ENCODE data around the gene SLC12A8. TPM values are rescaled to one million over a fixed set of nuclear protein-coding genes. Genes with fewer than 3 reads are reported as not detected.

SLC12A8 gene
- total and polyA plus RNA-seq, 10 of the 15 experiments (the other 5 are each of a cell fraction or from before 2014, with no cell fraction given) = 2.5 to 71.6 (median 50.1) TPM

- no peak for FAIRE-seq
- Histone ChIP-seq H3K27ac (ENCODE audit: control insufficient read depth, insufficient read depth) (no peak overlapping the region), H3K36me3 (ENCODE audit: control insufficient read depth in 2 of 2, insufficient read depth in 2 of 2, low read length in 1 of 2) (no peaks in the 10 kb centered on the region), H3K9me3 (replicated peaks; ENCODE audit: control insufficient read depth, insufficient read depth, low read length) (no peaks in the 10 kb centered on the region), H3K4me2 (ENCODE audit: control insufficient read depth, insufficient read depth) (no peak overlapping the region), H3K4me1 (ENCODE audit: control insufficient read depth, insufficient read depth, low read length) (peaks cover 70% of the 10 kb centered on the region), H3K27me3 (replicated peaks in 1 of 2; ENCODE audit: control insufficient read depth in 2 of 2, insufficient read depth in 2 of 2, low read length in 1 of 2) (no peaks in the 10 kb centered on the region), H3K4me3 (no peak overlapping the region), H3K79me2 (ENCODE audit: control insufficient read depth, insufficient read depth, low read length) (peaks cover 4% of the 10 kb centered on the region), H2AFZ (ENCODE audit: control insufficient read depth, low read depth, low read length) (no peak overlapping the region), H4K20me1 (ENCODE audit: control insufficient read depth, insufficient read depth) (no peaks in the 10 kb centered on the region), H3K9ac (ENCODE audit: control insufficient read depth, insufficient read depth, low read length) (no peak overlapping the region)
- ATAC-seq = no peak
- in situ Hi-C loops (cut with MboI) = no loop called here
- ChIA-PET SMC1A (ENCODE audit: uncharacterized antibody, unreplicated experiment) (interaction anchor here (0.9 to 9.0 kb wide), 5 partner anchors 7 to 182 kb away, joined by 3 to 127 read pairs (median 4); partner anchors contain the start of gene MUC13), POLR2A (no interaction called here), RAD21 (ENCODE audit: unreplicated experiment) (interaction anchor here (1.2 to 2.3 kb wide), 2 partner anchors 8 to 182 kb away, joined by 3 to 9 read pairs; partner anchors contain the start of gene MUC13), CTCF (interaction anchor here (0.7 to 1.0 kb wide), 2 partner anchors 86 to 120 kb away, joined by 3 read pairs; no protein-coding TSS in a partner anchor)
- BruUV-seq (replicated peaks) = no TSS peak
- intact Hi-C loops (cut with micrococcal nuclease; ENCODE audit: unreplicated experiment) = no loop called here
- TF ChIP-seq MYC (IDR thresholded peaks at IDR 0.05; ENCODE audit: insufficient read depth, insufficient read length, insufficient replicate concordance, low read length, severe bottlenecking) (no peak), RUNX3 (IDR thresholded peaks at IDR 0.05; ENCODE audit: low read length) (peak; percentile 23; the same call in 1 of the 2 replicates)
- no peak for DNase-seq (ENCODE audit: low read depth, low spot score)
- WGBS (ENCODE audit: insufficient coverage, insufficient replicate concordance, low lambda C conversion rate, missing lambda C conversion rate) = 86% methylated on average over 9 of the region's 9 CpGs
Observed at GRCh38 chr3:125115640-125116039, 96.9 kb downstream of the SLC12A8 start.

- no peak overlapping the region for H2AFZ ChIP-seq (ENCODE audit: control insufficient read depth, low read depth, low read length)
- WGBS (ENCODE audit: insufficient coverage, insufficient replicate concordance, low lambda C conversion rate, missing lambda C conversion rate) = 100% methylated on average over 1 of the region's 1 CpG
- no peak for TF ChIP-seq ZBED1 (IDR thresholded peaks at IDR 0.05; ENCODE audit: borderline replicate concordance)
- no peak for TF ChIP-seq HDGF (IDR thresholded peaks at IDR 0.05)
- TF ChIP-seq NR2F1 (conservative IDR thresholded peaks at IDR 0.05) = no peak
- no peak for TF ChIP-seq BRCA1 (IDR thresholded peaks at IDR 0.05; ENCODE audit: low read depth, low read length)
- no peak for TF ChIP-seq ZBTB33 (IDR thresholded peaks at IDR 0.05)
- TF ChIP-seq SKIL (IDR thresholded peaks at IDR 0.05; ENCODE audit: low read depth, poor library complexity, severe bottlenecking) = no peak
- TF ChIP-seq CBX3 (IDR thresholded peaks at IDR 0.05; ENCODE audit: borderline replicate concordance, low read depth) = no peak
- no peak for TF ChIP-seq TCF3 (IDR thresholded peaks at IDR 0.05; ENCODE audit: borderline replicate concordance, insufficient read depth, low read depth, low read length)
- no peak for TF ChIP-seq JUND (IDR thresholded peaks at IDR 0.05; ENCODE audit: low read depth, low read length)
- no peak for TF ChIP-seq BACH1 (IDR thresholded peaks at IDR 0.05; ENCODE audit: borderline replicate concordance)
- TF ChIP-seq IKZF2 (IDR thresholded peaks at IDR 0.05) = no peak
- no peak for TF ChIP-seq ZNF217 (IDR thresholded peaks at IDR 0.05)
- no peak for TF ChIP-seq IKZF1 (conservative IDR thresholded peaks at IDR 0.05)
Observed at GRCh38 chr3:125112981-125113380, 99.6 kb downstream of the SLC12A8 start.

More at GRCh38 chr3:125112981-125113380, 99.6 kb downstream of the SLC12A8 start:
- Histone ChIP-seq H3K9ac (ENCODE audit: control insufficient read depth, insufficient read depth, low read length) (no peak overlapping the region), H3K4me3 (no peak overlapping the region), H3K36me3 (ENCODE audit: control insufficient read depth in 2 of 2, insufficient read depth in 2 of 2, low read length in 1 of 2) (no peaks in the 10 kb centered on the region), H4K20me1 (ENCODE audit: control insufficient read depth, insufficient read depth) (no peaks in the 10 kb centered on the region), H3K79me2 (ENCODE audit: control insufficient read depth, insufficient read depth, low read length) (peaks cover 22% of the 10 kb centered on the region), H3K9me3 (replicated peaks; ENCODE audit: control insufficient read depth, insufficient read depth, low read length) (no peaks in the 10 kb centered on the region), H3K4me1 (ENCODE audit: control insufficient read depth, insufficient read depth, low read length) (peaks cover 68% of the 10 kb centered on the region), H3K4me2 (ENCODE audit: control insufficient read depth, insufficient read depth) (no peak overlapping the region), H3K27ac (ENCODE audit: control insufficient read depth, insufficient read depth) (no peak overlapping the region), H3K27me3 (replicated peaks in 1 of 2; ENCODE audit: control insufficient read depth in 2 of 2, insufficient read depth in 2 of 2, low read length in 1 of 2) (no peaks in the 10 kb centered on the region)
- ATAC-seq (no peak), FAIRE-seq (no peak), DNase-seq (ENCODE audit: low read depth, low spot score) (no peak)
- RAD21 ChIA-PET (ENCODE audit: unreplicated experiment) = interaction anchor here (0.8 to 1.0 kb wide), 2 partner anchors 9 to 17 kb away, joined by 3 read pairs; no protein-coding TSS in a partner anchor
- CTCF ChIA-PET = interaction anchor here (1.2 kb wide), 1 partner anchor 9 kb away, joined by 3 read pairs; no protein-coding TSS in a partner anchor
- POLR2A ChIA-PET = interaction anchor here (0.5 to 0.6 kb wide), 2 partner anchors 15 to 20 kb away, joined by 3 to 4 read pairs; no protein-coding TSS in a partner anchor
- BruUV-seq (replicated peaks) = no TSS peak
- SMC1A ChIA-PET (ENCODE audit: uncharacterized antibody, unreplicated experiment) = interaction anchor here (1.0 to 7.9 kb wide), 4 partner anchors 17 to 59 kb away, joined by 3 to 54 read pairs (median 4); no protein-coding TSS in a partner anchor
- in situ Hi-C loops (cut with MboI) (no loop called here), intact Hi-C loops (cut with micrococcal nuclease; ENCODE audit: unreplicated experiment) (no loop called here)
